SU-DHL-6 (cell line): Measurements from ENCODE around the gene ERBB4.

Source experiments
- H2AFZ ChIP-seq: fragments of 200-600 bp; sonication (generic); 2 replicates; pipeline ENCODE4 v1.6.1; 2014; ENCODE audit warnings: low read depth, mild to moderate bottlenecking, moderate library complexity, mixed read lengths, antibody characterized with exemption, low read length; ENCODE audit not compliant: severe bottlenecking
- H3F3A ChIP-seq: fragments of 200-600 bp; shearing (Covaris generic); 2 replicates; pipeline ENCODE4 v1.6.0; 2016; ENCODE audit warnings: antibody characterized with exemption, mild to moderate bottlenecking; ENCODE audit not compliant: insufficient read depth
- H3K27ac ChIP-seq: fragments of 200-600 bp; sonication (generic); 2 replicates; pipeline ENCODE4 v1.5.1; 2016; ENCODE audit warnings: low read depth, mild to moderate bottlenecking, low read length, moderate library complexity, mixed read lengths
- H3K27me3 ChIP-seq: fragments of 200-600 bp; sonication (generic), shearing (Covaris generic); 2 replicates; pipeline ENCODE4 v1.6.0; 2014; ENCODE audit warnings: mild to moderate bottlenecking, low read length
- H3K36me3 ChIP-seq: fragments of 200-600 bp; sonication (generic); 2 replicates; pipeline ENCODE4 v1.6.1; 2014; ENCODE audit warnings: mild to moderate bottlenecking, low read length, mixed read lengths
- H3K4me2 ChIP-seq: fragments of 300-600, 200-600 bp; shearing (Covaris generic), sonication (generic); 2 replicates; pipeline ENCODE4 v1.6.0; 2014; ENCODE audit warnings: low read length, low read depth, mild to moderate bottlenecking; ENCODE audit not compliant: poor library complexity, severe bottlenecking
- H3K4me3 ChIP-seq: fragments of 200-600 bp; sonication (generic); 2 replicates; pipeline ENCODE4 v1.5.1; 2014; ENCODE audit warnings: antibody characterized with exemption, low read length, mild to moderate bottlenecking, mixed read lengths; ENCODE audit not compliant: insufficient read depth, poor library complexity, severe bottlenecking
- H3K79me2 ChIP-seq: fragments of 200-600 bp; sonication (generic); 2 replicates; pipeline ENCODE4 v1.6.1; 2014; ENCODE audit warnings: mild to moderate bottlenecking, low read length, moderate library complexity; ENCODE audit not compliant: insufficient read depth
- H3K9ac ChIP-seq: fragments of 200-600 bp; sonication (generic); 2 replicates; pipeline ENCODE4 v1.7.0; 2014; ENCODE audit warnings: mild to moderate bottlenecking, low read length
- H3K9me2 ChIP-seq: fragments of 200-600 bp; sonication (generic); replicated peaks from 2 replicates; pipeline ENCODE4 v1.6.1; 2014; ENCODE audit warnings: low read length; ENCODE audit not compliant: insufficient read depth
- H3K9me3 ChIP-seq: fragments of 200-600 bp; sonication (generic); 2 replicates; pipeline ENCODE4 v1.6.1; 2014; ENCODE audit warnings: low read length, mixed read lengths; ENCODE audit not compliant: insufficient read depth
- H4K20me1 ChIP-seq: fragments of 200-600 bp; sonication (generic); 2 replicates; pipeline ENCODE4 v1.6.1; 2014; ENCODE audit warnings: low read depth, mild to moderate bottlenecking, antibody characterized with exemption, low read length, moderate library complexity, mixed read lengths
- EZH2phosphoT487 ChIP-seq: fragments of 200-600 bp; sonication (generic), shearing (Covaris generic); conservative IDR thresholded peaks from 2 replicates; pipeline ENCODE4 v1.6.1; 2018; ENCODE audit warnings: mild to moderate bottlenecking, antibody characterized with exemption, low read length, moderate library complexity, mixed read lengths
- TF ChIP-seq, protein P1 (sequence below): fragments of 200-600 bp; sonication (generic); IDR thresholded peaks from one replicate; pipeline ENCODE4 v1.5.1; 2017; ENCODE audit warnings: antibody characterized with exemption, mild to moderate bottlenecking, low read length, moderate library complexity; ENCODE audit not compliant: insufficient read depth, poor library complexity, severe bottlenecking

ERBB4 gene

GRCh38 chr2:212133337-212133736 is 405.3 kb downstream of the ERBB4 start:
- H3K79me2 ChIP-seq = no peaks in the 10 kb centered on the region
- no peaks in the 10 kb centered on the region for H3F3A ChIP-seq
- H3K27me3 ChIP-seq = no peaks in the 10 kb centered on the region
- no peak overlapping the region for H3K4me2 ChIP-seq
- TF ChIP-seq, protein P1, sequence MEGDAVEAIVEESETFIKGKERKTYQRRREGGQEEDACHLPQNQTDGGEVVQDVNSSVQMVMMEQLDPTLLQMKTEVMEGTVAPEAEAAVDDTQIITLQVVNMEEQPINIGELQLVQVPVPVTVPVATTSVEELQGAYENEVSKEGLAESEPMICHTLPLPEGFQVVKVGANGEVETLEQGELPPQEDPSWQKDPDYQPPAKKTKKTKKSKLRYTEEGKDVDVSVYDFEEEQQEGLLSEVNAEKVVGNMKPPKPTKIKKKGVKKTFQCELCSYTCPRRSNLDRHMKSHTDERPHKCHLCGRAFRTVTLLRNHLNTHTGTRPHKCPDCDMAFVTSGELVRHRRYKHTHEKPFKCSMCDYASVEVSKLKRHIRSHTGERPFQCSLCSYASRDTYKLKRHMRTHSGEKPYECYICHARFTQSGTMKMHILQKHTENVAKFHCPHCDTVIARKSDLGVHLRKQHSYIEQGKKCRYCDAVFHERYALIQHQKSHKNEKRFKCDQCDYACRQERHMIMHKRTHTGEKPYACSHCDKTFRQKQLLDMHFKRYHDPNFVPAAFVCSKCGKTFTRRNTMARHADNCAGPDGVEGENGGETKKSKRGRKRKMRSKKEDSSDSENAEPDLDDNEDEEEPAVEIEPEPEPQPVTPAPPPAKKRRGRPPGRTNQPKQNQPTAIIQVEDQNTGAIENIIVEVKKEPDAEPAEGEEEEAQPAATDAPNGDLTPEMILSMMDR = no peak
- no peak for TF ChIP-seq EZH2phosphoT487
- no peaks in the 10 kb centered on the region for H3K9me3 ChIP-seq
- H3K36me3 ChIP-seq = no peaks in the 10 kb centered on the region
- no peak overlapping the region for H2AFZ ChIP-seq
- H3K27ac ChIP-seq = no peak overlapping the region
- no peaks in the 10 kb centered on the region for H4K20me1 ChIP-seq
- no peak overlapping the region for H3K4me3 ChIP-seq
- H3K9ac ChIP-seq = no peak overlapping the region
- H3K9me2 ChIP-seq = no peaks in the 10 kb centered on the region

- Histone ChIP-seq H3K4me3 (no peak overlapping the region), H3K9me3 (no peaks in the 10 kb centered on the region), H3K9ac (no peak overlapping the region), H3K36me3 (no peaks in the 10 kb centered on the region), H3K9me2 (no peaks in the 10 kb centered on the region), H3K27me3 (no peaks in the 10 kb centered on the region), H4K20me1 (no peaks in the 10 kb centered on the region), H3K79me2 (no peaks in the 10 kb centered on the region), H3K27ac (no peak overlapping the region), H3F3A (no peaks in the 10 kb centered on the region), H3K4me2 (no peak overlapping the region), H2AFZ (no peak overlapping the region)
- TF ChIP-seq, protein P1 = no peak
- TF ChIP-seq EZH2phosphoT487 = no peak
Measured at GRCh38 chr2:212124598-212124997, 414.0 kb downstream of the ERBB4 start.

GRCh38 chr2:212119591-212119990 is 419.0 kb downstream of the ERBB4 start:
- Histone ChIP-seq H2AFZ (no peak overlapping the region), H3K36me3 (no peaks in the 10 kb centered on the region), H3K4me3 (no peak overlapping the region), H3K4me2 (no peak overlapping the region), H3K79me2 (no peaks in the 10 kb centered on the region), H4K20me1 (no peaks in the 10 kb centered on the region), H3K27ac (no peak overlapping the region), H3F3A (no peaks in the 10 kb centered on the region), H3K9me3 (no peaks in the 10 kb centered on the region), H3K9me2 (no peaks in the 10 kb centered on the region), H3K9ac (no peak overlapping the region), H3K27me3 (no peaks in the 10 kb centered on the region)
- TF ChIP-seq, protein P1 = no peak
- TF ChIP-seq EZH2phosphoT487 = no peak
